WI38 (cell line): ENCODE measurements around the gene CHD3.

Source experiments
- H3K4me3 ChIP-seq: 2 replicates; pipeline ENCODE4 v1.5.1; 2011; ENCODE audit warnings: low read depth, mild to moderate bottlenecking, control low read depth, low read length
- CTCF ChIP-seq: IDR thresholded peaks from 2 replicates; pipeline ENCODE4 v1.5.1; 2012; ENCODE audit warnings: low read depth, mild to moderate bottlenecking, control low read depth, low read length

The CHD3 gene

GRCh38 chr17:7894226-7894625 lies 5.6 kb downstream of the CHD3 start:
- TF ChIP-seq CTCF = no peak
- no peak overlapping the region for H3K4me3 ChIP-seq

GRCh38 chr17:7894866-7895265 lies 6.3 kb downstream of the CHD3 start:
- TF ChIP-seq CTCF = no peak
- H3K4me3 ChIP-seq = no peak overlapping the region

- TF ChIP-seq CTCF = no peak
- H3K4me3 ChIP-seq = no peak overlapping the region
Measured at GRCh38 chr17:7897090-7897489, 8.5 kb downstream of the CHD3 start.

- no peak overlapping the region for H3K4me3 ChIP-seq
- peak; percentile 51 for TF ChIP-seq CTCF
Measured at GRCh38 chr17:7897773-7898172, 9.2 kb downstream of the CHD3 start.

GRCh38 chr17:7903154-7904103 lies 14.8 kb downstream of the CHD3 start:
- no peak for TF ChIP-seq CTCF
- H3K4me3 ChIP-seq = no peak overlapping the region

- no peak for TF ChIP-seq CTCF
- H3K4me3 ChIP-seq = no peak overlapping the region
Measured at GRCh38 chr17:7909089-7909488, 20.5 kb downstream of the CHD3 start.

- no peak for TF ChIP-seq CTCF
- no peak overlapping the region for H3K4me3 ChIP-seq
Measured at GRCh38 chr17:7910281-7910680, 21.7 kb downstream of the CHD3 start.
